Omental fat pad (tissue), 4 donors: ENCODE measurements around the gene ASTN2. TPM values are rescaled to one million over a fixed set of nuclear protein-coding genes. Genes with fewer than 3 reads are reported as not detected.

ENCODE experiments used
- ATAC-seq: fragments of 150-250 bp; one replicate; pipeline ENCODE4 v1.9.1; 2016; ENCODE audit warnings: mild to moderate bottlenecking, moderate library complexity; ENCODE audit not compliant: low FRiP score
- DNase-seq: peaks from one replicate; pipeline ENCODE4 v3.0.0-alpha.2; 2019; ENCODE audit warnings: low spot score
- CTCF ChIP-seq, 3 donors: fragments of 450-650 bp; IDR thresholded peaks; one replicate each; pipeline ENCODE4 v1.5.1; 2016 to 2017; ENCODE audit warnings: antibody characterized with exemption in 3 of 3, mild to moderate bottlenecking in 3 of 3, moderate library complexity in 2 of 3
- total RNA-seq, 4 donors: library from RNA; depleted of rRNA; stranded (reverse); fragments of >200 nt; gene quantifications; one replicate each; pipeline ENCODE4 v1.1.0, GENCODE V29; 2016

The ASTN2 gene
- total RNA-seq, 4 donors from 2014 or later: 1.1 to 8.4 (median 3.6) TPM

- DNase-seq: no peak
- no peak for TF ChIP-seq CTCF (IDR thresholded peaks at IDR 0.05)
- ATAC-seq: no peak
Measured at GRCh38 chr9:116422119-116422979, 992.5 kb downstream of the ASTN2 start.

GRCh38 chr9:116420993-116421538 lies 993.8 kb downstream of the ASTN2 start:
- ATAC-seq (no peak), DNase-seq (no peak)
- TF ChIP-seq CTCF (IDR thresholded peaks at IDR 0.05): no peak

GRCh38 chr9:116419181-116419580 lies 995.7 kb downstream of the ASTN2 start:
- TF ChIP-seq CTCF (IDR thresholded peaks at IDR 0.05): no peak
- DNase-seq (no peak), ATAC-seq (no peak)

DNA sequence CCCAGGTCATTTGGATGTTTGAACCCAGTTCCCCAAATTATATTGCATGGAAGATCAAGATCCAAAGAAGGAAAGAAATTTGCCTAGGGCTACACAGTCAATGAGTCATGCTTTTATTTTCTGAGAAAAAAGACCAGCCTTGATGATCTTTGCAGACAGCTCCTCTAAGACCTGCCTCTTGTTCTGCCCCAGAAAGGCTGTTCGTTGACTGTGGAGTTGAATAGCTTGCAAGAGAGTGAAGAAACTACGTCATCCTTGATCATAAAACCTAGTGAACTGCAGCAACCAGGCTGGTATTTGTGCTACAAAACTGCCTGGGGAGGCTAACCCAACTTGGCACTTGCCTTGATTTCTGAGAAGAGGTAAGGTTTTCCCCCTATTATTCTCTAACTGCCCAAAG lies 997.4 kb downstream of the ASTN2 start:
- no peak for ATAC-seq
- TF ChIP-seq CTCF (IDR thresholded peaks at IDR 0.05): no peak

GRCh38 chr9:116416421-116416820 lies 998.4 kb downstream of the ASTN2 start:
- ATAC-seq (no peak), DNase-seq (no peak)
- TF ChIP-seq CTCF (IDR thresholded peaks at IDR 0.05): no peak

More for the DNA sequence above, 997.4 kb downstream of the ASTN2 start:
- DNase-seq: no peak

DNA sequence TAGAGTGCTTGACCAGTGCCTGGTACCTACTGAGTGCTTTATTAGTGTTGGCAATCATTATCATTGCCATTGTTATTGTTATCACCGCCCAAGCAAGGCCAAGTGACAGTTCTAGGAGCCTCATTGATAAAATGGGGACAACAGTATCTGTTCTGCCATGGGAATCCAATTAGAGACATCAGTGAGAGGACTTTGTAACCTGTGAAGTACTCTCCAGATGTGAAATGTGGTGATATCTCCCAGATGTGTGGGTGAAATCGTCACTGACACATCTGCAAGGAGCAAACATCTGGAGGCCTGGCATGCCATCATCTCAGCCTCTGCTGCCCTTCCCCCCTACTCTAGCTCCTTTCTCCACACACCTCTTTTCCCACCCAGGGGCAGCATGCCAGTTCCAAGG lies 1000.5 kb downstream of the ASTN2 start:
- no peak for TF ChIP-seq CTCF (IDR thresholded peaks at IDR 0.05)
- ATAC-seq (no peak), DNase-seq (no peak)

- DNase-seq (no peak), ATAC-seq (no peak)
- TF ChIP-seq CTCF (IDR thresholded peaks at IDR 0.05): no peak
Measured at GRCh38 chr9:116411506-116411905, 1003.4 kb downstream of the ASTN2 start.
